Measurements from ENCODE around the gene SLC44A5.

The SLC44A5 gene

DNA sequence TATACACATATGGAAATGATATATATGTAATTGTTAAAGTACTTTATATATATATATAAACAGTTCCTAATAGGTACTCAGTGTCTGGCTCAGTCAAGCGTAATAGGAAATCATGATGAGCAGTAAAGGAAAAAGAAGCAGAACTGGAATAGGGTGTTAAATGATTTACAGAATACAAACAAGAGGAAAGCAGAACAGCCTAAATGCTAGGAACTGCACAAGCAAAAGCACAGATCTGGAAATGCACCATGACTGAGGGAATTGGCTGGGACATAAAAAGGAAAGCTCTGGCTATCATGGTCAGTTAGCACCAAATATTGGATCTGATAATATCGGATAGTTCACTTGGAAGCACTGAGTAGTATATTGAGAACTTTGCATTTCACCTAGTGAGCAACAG, 51.8 kb downstream of the SLC44A5 start:
- H3K36me3 ChIP-seq (ENCODE audit: insufficient read depth, low read length) = no peaks in the 10 kb centered on the region
- H3K9me2 ChIP-seq (replicated peaks; ENCODE audit: low read depth, low read length) = no peaks in the 10 kb centered on the region
- H3K9me3 ChIP-seq (ENCODE audit: insufficient read depth, low read depth, low read length) = no peaks in the 10 kb centered on the region
- H3F3A ChIP-seq (ENCODE audit: low read depth) = no peaks in the 10 kb centered on the region
- H3K4me3 ChIP-seq (ENCODE audit: low read length, poor library complexity, severe bottlenecking) = no peak overlapping the region
- H4K20me1 ChIP-seq (ENCODE audit: insufficient read depth, low read length, poor library complexity, severe bottlenecking) = no peaks in the 10 kb centered on the region
- no peaks in the 10 kb centered on the region for H3K27me3 ChIP-seq (ENCODE audit: insufficient read depth, low read length, poor library complexity, severe bottlenecking)
- TF ChIP-seq EZH2phosphoT487 (IDR thresholded peaks at IDR 0.05; ENCODE audit: borderline replicate concordance) = no peak
- TF ChIP-seq, protein P1, sequence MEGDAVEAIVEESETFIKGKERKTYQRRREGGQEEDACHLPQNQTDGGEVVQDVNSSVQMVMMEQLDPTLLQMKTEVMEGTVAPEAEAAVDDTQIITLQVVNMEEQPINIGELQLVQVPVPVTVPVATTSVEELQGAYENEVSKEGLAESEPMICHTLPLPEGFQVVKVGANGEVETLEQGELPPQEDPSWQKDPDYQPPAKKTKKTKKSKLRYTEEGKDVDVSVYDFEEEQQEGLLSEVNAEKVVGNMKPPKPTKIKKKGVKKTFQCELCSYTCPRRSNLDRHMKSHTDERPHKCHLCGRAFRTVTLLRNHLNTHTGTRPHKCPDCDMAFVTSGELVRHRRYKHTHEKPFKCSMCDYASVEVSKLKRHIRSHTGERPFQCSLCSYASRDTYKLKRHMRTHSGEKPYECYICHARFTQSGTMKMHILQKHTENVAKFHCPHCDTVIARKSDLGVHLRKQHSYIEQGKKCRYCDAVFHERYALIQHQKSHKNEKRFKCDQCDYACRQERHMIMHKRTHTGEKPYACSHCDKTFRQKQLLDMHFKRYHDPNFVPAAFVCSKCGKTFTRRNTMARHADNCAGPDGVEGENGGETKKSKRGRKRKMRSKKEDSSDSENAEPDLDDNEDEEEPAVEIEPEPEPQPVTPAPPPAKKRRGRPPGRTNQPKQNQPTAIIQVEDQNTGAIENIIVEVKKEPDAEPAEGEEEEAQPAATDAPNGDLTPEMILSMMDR (conservative IDR thresholded peaks at IDR 0.05; ENCODE audit: low read length) = no peak
- no peaks in the 10 kb centered on the region for H3K79me2 ChIP-seq (ENCODE audit: insufficient read depth, low read length)
- H3K9ac ChIP-seq (ENCODE audit: low read depth, low read length, poor library complexity, severe bottlenecking) = no peak overlapping the region
- no peak overlapping the region for H2AFZ ChIP-seq (ENCODE audit: low read length)
- H3K4me1 ChIP-seq (ENCODE audit: insufficient read depth, low read length, poor library complexity, severe bottlenecking) = no peaks in the 10 kb centered on the region
- no peak overlapping the region for H3K4me2 ChIP-seq (ENCODE audit: low read depth, low read length, poor library complexity, severe bottlenecking)

DNA sequence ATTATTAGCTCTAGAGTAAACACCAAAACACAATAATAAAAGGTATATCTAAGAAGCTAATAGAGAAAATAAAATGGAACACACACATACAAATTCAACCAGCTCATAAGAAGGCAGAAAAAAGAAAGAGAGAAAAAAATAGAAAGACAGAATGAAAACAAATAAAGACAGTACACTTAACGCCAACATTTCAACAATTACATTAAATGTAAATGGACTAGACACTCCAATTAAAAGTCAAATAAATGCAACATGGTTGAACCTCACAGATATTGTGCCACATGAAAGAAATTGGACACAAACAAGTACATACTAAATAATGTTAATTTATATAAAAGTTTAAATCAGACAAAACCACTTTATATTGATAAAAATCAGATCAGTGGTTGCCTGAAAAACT, 56.0 kb downstream of the SLC44A5 start:
- no peaks in the 10 kb centered on the region for H3F3A ChIP-seq (ENCODE audit: low read depth)
- H3K9me3 ChIP-seq (ENCODE audit: insufficient read depth, low read depth, low read length) = no peaks in the 10 kb centered on the region
- H3K4me3 ChIP-seq (ENCODE audit: low read length, poor library complexity, severe bottlenecking) = no peak overlapping the region
- no peaks in the 10 kb centered on the region for H3K27me3 ChIP-seq (ENCODE audit: insufficient read depth, low read length, poor library complexity, severe bottlenecking)
- no peaks in the 10 kb centered on the region for H3K4me1 ChIP-seq (ENCODE audit: insufficient read depth, low read length, poor library complexity, severe bottlenecking)
- no peaks in the 10 kb centered on the region for H3K79me2 ChIP-seq (ENCODE audit: insufficient read depth, low read length)
- no peaks in the 10 kb centered on the region for H3K9me2 ChIP-seq (replicated peaks; ENCODE audit: low read depth, low read length)
- TF ChIP-seq, protein P1 (conservative IDR thresholded peaks at IDR 0.05; ENCODE audit: low read length) = no peak
- no peak for TF ChIP-seq EZH2phosphoT487 (IDR thresholded peaks at IDR 0.05; ENCODE audit: borderline replicate concordance)
- no peak overlapping the region for H3K4me2 ChIP-seq (ENCODE audit: low read depth, low read length, poor library complexity, severe bottlenecking)
- no peaks in the 10 kb centered on the region for H4K20me1 ChIP-seq (ENCODE audit: insufficient read depth, low read length, poor library complexity, severe bottlenecking)
- no peak overlapping the region for H2AFZ ChIP-seq (ENCODE audit: low read length)
- no peak overlapping the region for H3K9ac ChIP-seq (ENCODE audit: low read depth, low read length, poor library complexity, severe bottlenecking)
- H3K36me3 ChIP-seq (ENCODE audit: insufficient read depth, low read length) = no peaks in the 10 kb centered on the region

DNA sequence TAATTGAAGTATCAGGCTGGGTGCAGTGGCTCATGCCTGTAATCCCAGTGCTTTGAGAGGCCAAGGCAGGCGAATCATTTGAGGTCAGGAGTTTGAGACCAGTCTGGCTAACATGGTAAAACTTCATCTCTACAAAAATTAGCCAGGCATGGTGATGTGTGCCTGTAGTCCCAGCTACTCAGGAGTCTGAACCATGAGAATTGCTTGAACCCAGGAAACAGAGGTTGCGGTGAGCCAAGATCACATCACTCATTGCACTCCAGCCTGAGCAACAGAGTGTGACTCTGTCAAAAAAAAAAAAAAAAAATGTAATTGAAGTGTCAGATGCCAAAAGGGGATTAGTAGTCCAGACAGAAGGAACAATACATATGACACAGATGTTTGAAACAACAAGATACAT, 56.7 kb downstream of the SLC44A5 start:
- Histone ChIP-seq H3K36me3 (ENCODE audit: insufficient read depth, low read length) (no peaks in the 10 kb centered on the region), H3F3A (ENCODE audit: low read depth) (no peaks in the 10 kb centered on the region), H4K20me1 (ENCODE audit: insufficient read depth, low read length, poor library complexity, severe bottlenecking) (no peaks in the 10 kb centered on the region), H3K79me2 (ENCODE audit: insufficient read depth, low read length) (no peaks in the 10 kb centered on the region), H3K4me1 (ENCODE audit: insufficient read depth, low read length, poor library complexity, severe bottlenecking) (no peaks in the 10 kb centered on the region), H3K9me3 (ENCODE audit: insufficient read depth, low read depth, low read length) (no peaks in the 10 kb centered on the region), H3K4me3 (ENCODE audit: low read length, poor library complexity, severe bottlenecking) (no peak overlapping the region), H3K9me2 (replicated peaks; ENCODE audit: low read depth, low read length) (no peaks in the 10 kb centered on the region), H3K9ac (ENCODE audit: low read depth, low read length, poor library complexity, severe bottlenecking) (no peak overlapping the region), H2AFZ (ENCODE audit: low read length) (no peak overlapping the region), H3K27me3 (ENCODE audit: insufficient read depth, low read length, poor library complexity, severe bottlenecking) (no peaks in the 10 kb centered on the region), H3K4me2 (ENCODE audit: low read depth, low read length, poor library complexity, severe bottlenecking) (no peak overlapping the region)
- no peak for TF ChIP-seq EZH2phosphoT487 (IDR thresholded peaks at IDR 0.05; ENCODE audit: borderline replicate concordance)
- TF ChIP-seq, protein P1 (conservative IDR thresholded peaks at IDR 0.05; ENCODE audit: low read length) = no peak
